Measurements from ENCODE around the gene VAV1.
"Not testable (repeated sequence)": the region's sequence is repeated elsewhere in the genome, so short reads cannot be mapped to it uniquely, and the experiment has no call there.

VAV1 gene

GRCh38 chr19:6819323-6819722 lies 46.8 kb downstream of the VAV1 start:
- no peak for DNase-seq (ENCODE audit: low spot score)

GRCh38 chr19:6820237-6820636 lies 47.7 kb downstream of the VAV1 start:
- no peak for DNase-seq (ENCODE audit: low spot score)

- DNase-seq (ENCODE audit: low spot score), result no peak
Measured at GRCh38 chr19:6821639-6822310, 49.3 kb downstream of the VAV1 start.

GRCh38 chr19:6822311-6822670 lies 49.8 kb downstream of the VAV1 start:
- no peak for DNase-seq (ENCODE audit: low spot score)

- no peak for DNase-seq (ENCODE audit: low spot score)
Measured at GRCh38 chr19:6825076-6825774, 52.7 kb downstream of the VAV1 start.

GRCh38 chr19:6826281-6826920 lies 53.9 kb downstream of the VAV1 start:
- no peak for DNase-seq (ENCODE audit: low spot score)

- no peak for DNase-seq (ENCODE audit: low spot score)
Measured at GRCh38 chr19:6828306-6828697, 55.8 kb downstream of the VAV1 start.

GRCh38 chr19:6828698-6829633 lies 56.5 kb downstream of the VAV1 start:
- DNase-seq (ENCODE audit: low spot score), result no peak

- not testable (repeated sequence) for DNase-seq (ENCODE audit: low spot score)
Measured at GRCh38 chr19:6829829-6830228, 57.3 kb downstream of the VAV1 start.

GRCh38 chr19:6831084-6831483 lies 58.6 kb downstream of the VAV1 start:
- DNase-seq (ENCODE audit: low spot score), result not testable (repeated sequence)

GRCh38 chr19:6832412-6832811 lies 59.9 kb downstream of the VAV1 start:
- DNase-seq (ENCODE audit: low spot score), result no peak

GRCh38 chr19:6833166-6833790 lies 60.8 kb downstream of the VAV1 start:
- no peak for DNase-seq (ENCODE audit: low spot score)

GRCh38 chr19:6834433-6834832 lies 61.9 kb downstream of the VAV1 start:
- no peak for DNase-seq (ENCODE audit: low spot score)

- no peak for DNase-seq (ENCODE audit: low spot score)
Measured at GRCh38 chr19:6835501-6835900, 63.0 kb downstream of the VAV1 start.

GRCh38 chr19:6837525-6837924 lies 65.0 kb downstream of the VAV1 start:
- DNase-seq (ENCODE audit: low spot score), result no peak

- DNase-seq (ENCODE audit: low spot score), result no peak
Measured at GRCh38 chr19:6838062-6838655, 65.7 kb downstream of the VAV1 start.

GRCh38 chr19:6842871-6843607 lies 70.5 kb downstream of the VAV1 start:
- no peak for DNase-seq (ENCODE audit: low spot score)

- no peak for DNase-seq (ENCODE audit: low spot score)
Measured at GRCh38 chr19:6847828-6848200, 75.3 kb downstream of the VAV1 start.

- no peak for DNase-seq (ENCODE audit: low spot score)
Measured at GRCh38 chr19:6848986-6849385, 76.5 kb downstream of the VAV1 start.

- DNase-seq (ENCODE audit: low spot score), result no peak
Measured at GRCh38 chr19:6849876-6850275, 77.4 kb downstream of the VAV1 start.

- no peak for DNase-seq (ENCODE audit: low spot score)
Measured at GRCh38 chr19:6851359-6851758, 78.9 kb downstream of the VAV1 start.
